GM10248 (cell line): ENCODE measurements around the gene ZNF516.

ENCODE experiments used
- CTCF ChIA-PET: fragments of 300-600 bp; sonication (Branson Sonifier 250); formaldehyde crosslinking; extraction: SDS; loops from one replicate; lab custom pipeline; 2021; ENCODE audit warnings: antibody characterized with exemption; lab: Yijun Ruan, JAX
- POLR2A ChIA-PET: fragments of 350-650 bp; sonication (Branson Sonifier 250); formaldehyde crosslinking; extraction: SDS; loops from one replicate; lab custom pipeline; 2020; ENCODE audit warnings: antibody characterized with exemption; lab: Yijun Ruan, JAX
- DNase-seq: peaks from one replicate; pipeline ENCODE4 v3.0.0; 2012; ENCODE audit errors: extremely low spot score
- TF ChIP-seq, protein P1 (sequence below): IDR thresholded peaks from 2 replicates; pipeline ENCODE4 v1.5.1; 2012; ENCODE audit warnings: mild to moderate bottlenecking, low read depth; ENCODE audit errors: extremely low read depth, missing control alignments, control extremely low read depth

ZNF516 gene

DNA sequence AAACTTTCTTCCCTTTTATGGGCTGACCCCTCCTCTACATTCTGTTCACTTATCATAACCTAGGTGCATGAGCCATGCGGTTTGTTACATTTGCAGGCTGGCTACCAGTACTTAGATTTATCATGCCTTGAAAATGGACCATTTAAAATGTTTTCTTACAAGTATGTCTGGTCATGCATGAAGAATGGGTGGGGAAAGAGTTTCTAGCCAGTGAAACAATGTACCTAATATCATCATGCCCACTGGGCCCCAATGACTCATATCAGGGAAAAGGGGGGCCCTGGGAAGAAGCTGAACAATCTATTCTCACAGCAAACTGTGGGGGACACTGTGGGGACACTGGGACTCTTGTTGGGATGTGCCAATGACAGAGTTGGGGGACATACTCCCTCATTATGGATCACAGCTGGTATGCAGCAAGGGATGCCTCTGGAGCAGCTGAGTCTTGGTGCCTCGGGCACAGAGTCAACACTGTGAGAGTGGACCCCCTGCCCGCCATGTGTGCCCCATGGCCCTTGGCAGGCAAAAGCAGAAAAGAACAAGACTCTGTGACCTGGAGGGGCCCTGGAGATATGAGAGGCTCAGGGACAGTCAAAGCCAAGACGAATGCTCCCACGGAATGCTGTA lies 156.3 kb downstream of the ZNF516 start:
- no peak for DNase-seq
- TF ChIP-seq, protein P1, sequence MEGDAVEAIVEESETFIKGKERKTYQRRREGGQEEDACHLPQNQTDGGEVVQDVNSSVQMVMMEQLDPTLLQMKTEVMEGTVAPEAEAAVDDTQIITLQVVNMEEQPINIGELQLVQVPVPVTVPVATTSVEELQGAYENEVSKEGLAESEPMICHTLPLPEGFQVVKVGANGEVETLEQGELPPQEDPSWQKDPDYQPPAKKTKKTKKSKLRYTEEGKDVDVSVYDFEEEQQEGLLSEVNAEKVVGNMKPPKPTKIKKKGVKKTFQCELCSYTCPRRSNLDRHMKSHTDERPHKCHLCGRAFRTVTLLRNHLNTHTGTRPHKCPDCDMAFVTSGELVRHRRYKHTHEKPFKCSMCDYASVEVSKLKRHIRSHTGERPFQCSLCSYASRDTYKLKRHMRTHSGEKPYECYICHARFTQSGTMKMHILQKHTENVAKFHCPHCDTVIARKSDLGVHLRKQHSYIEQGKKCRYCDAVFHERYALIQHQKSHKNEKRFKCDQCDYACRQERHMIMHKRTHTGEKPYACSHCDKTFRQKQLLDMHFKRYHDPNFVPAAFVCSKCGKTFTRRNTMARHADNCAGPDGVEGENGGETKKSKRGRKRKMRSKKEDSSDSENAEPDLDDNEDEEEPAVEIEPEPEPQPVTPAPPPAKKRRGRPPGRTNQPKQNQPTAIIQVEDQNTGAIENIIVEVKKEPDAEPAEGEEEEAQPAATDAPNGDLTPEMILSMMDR: no peak
- ChIA-PET CTCF (interaction anchor here (1.3 kb wide), 1 partner anchor 9 kb away, joined by 4 read pairs; no protein-coding TSS in a partner anchor), POLR2A (no interaction called here)

DNA sequence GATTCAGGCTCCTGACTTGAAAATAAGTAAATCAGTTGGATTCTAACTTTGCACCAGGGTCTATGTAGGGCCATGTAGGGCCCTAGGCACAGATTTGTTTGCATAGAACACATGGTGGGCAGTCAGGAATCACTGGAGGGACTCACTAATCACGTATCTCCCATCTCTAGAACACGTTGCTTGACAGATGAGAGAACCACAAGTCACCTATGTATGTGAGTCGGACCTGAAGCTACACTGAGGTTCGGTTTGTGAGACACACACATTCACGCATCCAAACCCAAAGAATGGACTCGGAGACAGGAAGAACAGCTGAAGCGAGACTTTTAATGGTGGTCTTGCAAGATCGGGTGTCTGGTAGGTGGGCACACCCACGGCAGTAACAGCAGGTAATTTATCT lies 157.0 kb downstream of the ZNF516 start:
- POLR2A ChIA-PET: no interaction called here
- CTCF ChIA-PET: no interaction called here
- no peak for DNase-seq
- TF ChIP-seq, protein P1: no peak

DNA sequence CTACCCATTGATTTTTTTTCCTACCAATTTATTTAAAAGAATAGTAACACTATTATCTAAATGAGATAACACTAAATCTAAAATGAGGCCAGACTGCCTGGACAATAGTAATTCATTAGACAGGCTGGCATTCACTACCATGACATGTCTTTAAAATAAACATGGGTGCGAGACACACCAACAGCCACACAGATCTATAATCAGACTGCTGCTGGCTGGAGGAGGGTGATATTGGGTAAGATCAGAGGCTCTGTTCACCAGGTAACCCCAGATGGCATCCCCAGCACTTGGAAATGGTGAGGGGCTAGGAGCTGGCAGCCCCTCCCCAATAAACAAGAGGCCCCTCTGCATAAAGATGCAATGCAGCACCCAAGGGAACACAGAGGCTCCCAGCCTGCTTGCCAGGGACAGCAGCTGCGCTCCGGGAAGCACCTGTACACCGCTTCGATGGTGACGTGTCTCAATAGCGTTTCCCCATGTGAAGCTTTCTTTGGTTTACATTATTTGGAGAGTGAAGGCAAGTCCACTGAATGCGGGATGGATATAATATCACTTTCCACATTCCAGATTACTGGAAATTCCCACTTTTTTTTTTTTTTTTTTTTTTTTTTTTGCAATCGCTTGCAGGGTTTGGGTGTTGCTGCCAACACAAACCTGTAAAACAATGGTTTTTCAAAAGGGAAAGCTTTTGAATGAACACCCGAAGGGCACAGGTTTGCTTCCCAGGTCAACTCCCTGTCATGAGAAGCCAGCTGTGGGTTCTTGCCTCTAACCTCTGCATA lies 159.0 kb downstream of the ZNF516 start:
- POLR2A ChIA-PET: no interaction called here
- CTCF ChIA-PET: no interaction called here
- DNase-seq: no peak
- TF ChIP-seq, protein P1: no peak

DNA sequence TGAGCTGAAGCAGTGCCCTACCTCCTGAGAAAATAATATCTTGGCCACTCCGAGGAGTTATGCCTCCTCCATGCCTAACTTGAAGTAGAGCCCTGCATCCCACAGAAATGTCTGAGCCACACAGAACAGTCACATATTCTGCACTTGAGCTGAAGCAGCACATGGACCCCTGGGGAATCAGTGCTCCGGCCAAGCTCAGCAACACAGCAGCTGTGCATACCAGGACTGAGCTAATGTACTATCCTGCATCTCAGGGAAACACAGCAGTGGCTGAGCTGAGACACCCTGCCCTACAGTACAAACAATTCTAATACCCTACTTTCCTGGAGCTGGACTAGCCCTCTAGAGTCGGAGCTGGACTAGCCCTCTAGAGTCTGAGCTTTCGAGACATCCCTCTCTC lies 166.9 kb downstream of the ZNF516 start:
- ChIA-PET POLR2A (no interaction called here), CTCF (no interaction called here)
- TF ChIP-seq, protein P1: no peak
- no peak for DNase-seq

DNA sequence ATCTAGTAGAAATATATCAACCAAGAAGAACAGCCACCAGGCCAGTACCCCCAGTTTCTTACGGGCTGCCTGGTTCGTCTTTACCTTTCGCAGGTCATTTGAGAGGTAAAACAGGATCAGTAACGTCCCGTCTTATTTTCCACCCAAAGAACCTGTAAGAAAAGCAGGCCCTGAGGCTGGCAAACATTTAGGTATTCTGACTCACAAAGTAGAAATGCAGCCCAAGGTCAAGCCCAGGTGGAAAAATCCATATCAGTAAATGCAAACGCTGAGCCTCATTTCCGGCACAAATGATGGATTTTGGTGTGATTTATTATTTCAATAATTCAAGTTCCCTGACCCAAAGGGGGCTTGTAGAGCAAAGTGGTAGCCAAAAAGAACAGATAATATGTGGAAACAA lies 171.2 kb downstream of the ZNF516 start:
- POLR2A ChIA-PET: no interaction called here

DNA sequence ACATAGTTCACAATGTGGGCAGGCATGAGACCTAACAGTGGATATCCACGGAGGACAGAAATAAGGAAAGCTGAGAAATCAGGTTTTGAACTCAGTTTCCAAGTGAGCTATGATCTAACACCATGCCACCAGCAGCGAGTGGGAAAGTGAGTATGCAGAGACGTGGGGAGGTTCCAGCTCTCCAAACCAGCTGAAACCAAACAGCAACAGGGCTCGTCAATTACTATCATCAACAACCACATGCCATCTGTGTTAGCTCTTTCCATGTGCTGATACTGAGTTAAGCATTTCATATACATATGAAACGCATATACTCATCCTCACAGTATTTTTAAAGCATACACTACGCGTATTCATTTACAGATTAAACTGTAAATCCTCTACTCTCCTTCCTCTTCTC lies 172.4 kb downstream of the ZNF516 start:
- DNase-seq: no peak
- POLR2A ChIA-PET: no interaction called here
- CTCF ChIA-PET: no interaction called here
- TF ChIP-seq, protein P1: no peak

More for the DNA sequence above, 171.2 kb downstream of the ZNF516 start:
- CTCF ChIA-PET: no interaction called here
- no peak for DNase-seq
- TF ChIP-seq, protein P1: no peak
